GM23338 (cell line): Measurements from ENCODE around the gene KIAA0513. TPM values are rescaled to one million over a fixed set of nuclear protein-coding genes. Genes with fewer than 3 reads are reported as not detected.

Source experiments
- ATAC-seq: fragments of 200-7000 bp; cut with Tn5 transposase; 3 replicates; pipeline ENCODE4 v1.9.1; 2020
- DNase-seq: peaks from one replicate; pipeline ENCODE4 v3.0.0-alpha.2; 2015; ENCODE audit warnings: low spot score
- H2AFZ ChIP-seq: fragments of 200-600 bp; sonication (generic); 2 replicates; pipeline ENCODE4 v1.8.0; 2016; ENCODE audit warnings: antibody characterized with exemption, mild to moderate bottlenecking, moderate library complexity
- H3F3A ChIP-seq: fragments of 200-600 bp; sonication (generic); replicated peaks from 2 replicates; pipeline ENCODE4 v1.8.0; 2017; ENCODE audit warnings: antibody characterized with exemption, mixed run types, low read depth
- H3K27ac ChIP-seq: fragments of 200-600 bp; sonication (generic); 2 replicates; pipeline ENCODE4 v1.6.1; 2016; ENCODE audit warnings: low read depth
- H3K27me3 ChIP-seq: fragments of 200-600 bp; sonication (generic); 2 replicates; pipeline ENCODE4 v1.8.0; 2016; ENCODE audit warnings: mild to moderate bottlenecking, mixed run types, moderate library complexity; ENCODE audit not compliant: insufficient read depth
- H3K36me3 ChIP-seq: fragments of 200-600 bp; sonication (generic); 2 replicates; pipeline ENCODE4 v1.8.0; 2016; ENCODE audit warnings: mild to moderate bottlenecking; ENCODE audit not compliant: insufficient read depth
- H3K4me1 ChIP-seq: fragments of 200-600 bp; sonication (generic); 2 replicates; pipeline ENCODE4 v1.8.0; 2016; ENCODE audit warnings: mild to moderate bottlenecking, moderate library complexity; ENCODE audit not compliant: insufficient read depth
- H3K4me2 ChIP-seq: fragments of 200-600 bp; sonication (generic); 2 replicates; pipeline ENCODE4 v1.7.1; 2017; ENCODE audit warnings: mixed run types
- H3K4me3 ChIP-seq: fragments of 200-600 bp; sonication (generic); 2 replicates; pipeline ENCODE4 v1.6.1; 2016; ENCODE audit warnings: mixed run types
- H3K79me2 ChIP-seq: fragments of 200-600 bp; sonication (generic); replicated peaks from 2 replicates; pipeline ENCODE4 v1.8.0; 2017; ENCODE audit warnings: mild to moderate bottlenecking; ENCODE audit not compliant: insufficient read depth
- H3K9me2 ChIP-seq: fragments of 200-600 bp; sonication (generic); 2 replicates; pipeline ENCODE4 v1.8.0; 2017; ENCODE audit not compliant: insufficient read depth
- H4K20me1 ChIP-seq: fragments of 200-600 bp; sonication (generic); replicated peaks from 2 replicates; pipeline ENCODE4 v1.8.0; 2017; ENCODE audit warnings: mild to moderate bottlenecking; ENCODE audit not compliant: insufficient read depth
- H3K27ac Mint-ChIP-seq: 2 replicates; pipeline ENCODE4 v1.8.0; 2020; ENCODE audit warnings: inconsistent platforms, mild to moderate bottlenecking, moderate library complexity, mixed read lengths
- H3K27me3 Mint-ChIP-seq: 3 replicates; pipeline ENCODE4 v1.8.0; 2022; ENCODE audit warnings: low read depth, mild to moderate bottlenecking, moderate library complexity, mixed read lengths, inconsistent platforms; ENCODE audit not compliant: insufficient read depth, poor library complexity
- H3K36me3 Mint-ChIP-seq: 3 replicates; pipeline ENCODE4 v1.8.0; 2021; ENCODE audit warnings: low read depth, mild to moderate bottlenecking, inconsistent platforms, moderate library complexity, mixed read lengths
- H3K4me1 Mint-ChIP-seq: 3 replicates; pipeline ENCODE4 v1.8.0; 2020; ENCODE audit warnings: mild to moderate bottlenecking, inconsistent platforms, mixed read lengths
- H3K4me3 Mint-ChIP-seq: 3 replicates; pipeline ENCODE4 v1.8.0; 2021; ENCODE audit warnings: moderate library complexity, mild to moderate bottlenecking, inconsistent platforms, mixed read lengths
- H3K9me3 Mint-ChIP-seq: 3 replicates; pipeline ENCODE4 v1.8.0; 2020; ENCODE audit warnings: moderate library complexity, mild to moderate bottlenecking, inconsistent platforms, mixed read lengths
- ETS1 ChIP-seq: IDR thresholded peaks from 2 replicates; pipeline ENCODE4 v1.6.1; 2016; ENCODE audit warnings: antibody characterized with exemption
- EZH2 ChIP-seq: fragments of 200-600 bp; sonication (generic); IDR thresholded peaks from one replicate; pipeline ENCODE4 v1.8.0; 2017; ENCODE audit warnings: antibody characterized with exemption, mild to moderate bottlenecking, low read depth; ENCODE audit not compliant: unreplicated experiment
- JUNB ChIP-seq: IDR thresholded peaks from one replicate; pipeline ENCODE4 v1.6.1; 2016; ENCODE audit warnings: antibody characterized with exemption; ENCODE audit not compliant: unreplicated experiment
- POLR2AphosphoS5 ChIP-seq: IDR thresholded peaks from 2 replicates; pipeline ENCODE4 v1.6.1; 2016; ENCODE audit warnings: antibody characterized with exemption, low read depth
- ZNF114 ChIP-seq: fragments of 250-450 bp; sonication (Bioruptor Pico); IDR thresholded peaks from 2 replicates; pipeline ENCODE4 v1.5.0; 2020; ENCODE audit warnings: mild to moderate bottlenecking, moderate library complexity
- ZNF462 ChIP-seq: fragments of 250-450 bp; sonication (Bioruptor Pico); IDR thresholded peaks from 2 replicates; pipeline ENCODE4 v1.5.0; 2020; ENCODE audit warnings: mild to moderate bottlenecking, moderate library complexity
- polyA plus RNA-seq: library from polyadenylated mRNA; unstranded; fragments of >200 nt; fragmentation: Nextera tagmentation; extraction: Ambion mirVana; gene quantifications from 2 replicates; pipeline ENCODE4 v1.2.1, GENCODE V29; 2016
- total RNA-seq: library from RNA; depleted of rRNA; stranded (reverse); fragments of >200 nt; shearing (Covaris generic); gene quantifications from 2 replicates; pipeline ENCODE4 v1.2.3, GENCODE V29; 2014
- TF ChIP-seq, protein P1 (sequence below), 2 experiments: fragments of 200-600 bp in 1 of 2; sonication (generic) in 1 of 2; conservative IDR thresholded peaks; 2 replicates each; pipeline versions ENCODE4 v1.5.1 to v1.6.1; 2016 to 2017; ENCODE audit warnings: antibody characterized with exemption in 2 of 2, low read depth in 2 of 2, mild to moderate bottlenecking in 2 of 2, moderate library complexity in 1 of 2
- TF ChIP-seq, protein P2 (sequence below): IDR thresholded peaks from one replicate; pipeline ENCODE4 v1.6.1; 2018; ENCODE audit warnings: antibody characterized with exemption; ENCODE audit not compliant: unreplicated experiment

The KIAA0513 gene
- total and polyA plus RNA-seq, 2 experiments from 2014 or later = 2.1 to 8.7 TPM

DNA sequence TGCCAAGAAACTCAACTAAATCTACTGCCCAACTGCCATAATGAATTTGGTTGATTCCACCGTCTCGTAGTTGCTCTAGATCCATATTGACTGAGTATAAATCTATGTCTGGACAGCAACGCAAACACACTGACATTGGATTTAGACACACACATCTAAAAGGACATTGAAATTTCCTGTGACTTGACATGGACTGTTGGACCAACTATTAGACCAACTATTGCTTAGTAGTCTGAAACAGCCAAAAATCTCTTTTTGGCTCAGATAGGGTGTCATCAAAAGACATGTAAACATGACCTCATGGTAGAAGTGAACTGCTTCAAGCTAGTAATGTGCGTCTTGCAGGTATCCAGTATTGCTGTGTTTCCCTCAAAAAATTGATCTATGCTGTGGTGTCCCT, 31.3 kb downstream of the KIAA0513 start (continued):
- TF ChIP-seq, protein P1, sequence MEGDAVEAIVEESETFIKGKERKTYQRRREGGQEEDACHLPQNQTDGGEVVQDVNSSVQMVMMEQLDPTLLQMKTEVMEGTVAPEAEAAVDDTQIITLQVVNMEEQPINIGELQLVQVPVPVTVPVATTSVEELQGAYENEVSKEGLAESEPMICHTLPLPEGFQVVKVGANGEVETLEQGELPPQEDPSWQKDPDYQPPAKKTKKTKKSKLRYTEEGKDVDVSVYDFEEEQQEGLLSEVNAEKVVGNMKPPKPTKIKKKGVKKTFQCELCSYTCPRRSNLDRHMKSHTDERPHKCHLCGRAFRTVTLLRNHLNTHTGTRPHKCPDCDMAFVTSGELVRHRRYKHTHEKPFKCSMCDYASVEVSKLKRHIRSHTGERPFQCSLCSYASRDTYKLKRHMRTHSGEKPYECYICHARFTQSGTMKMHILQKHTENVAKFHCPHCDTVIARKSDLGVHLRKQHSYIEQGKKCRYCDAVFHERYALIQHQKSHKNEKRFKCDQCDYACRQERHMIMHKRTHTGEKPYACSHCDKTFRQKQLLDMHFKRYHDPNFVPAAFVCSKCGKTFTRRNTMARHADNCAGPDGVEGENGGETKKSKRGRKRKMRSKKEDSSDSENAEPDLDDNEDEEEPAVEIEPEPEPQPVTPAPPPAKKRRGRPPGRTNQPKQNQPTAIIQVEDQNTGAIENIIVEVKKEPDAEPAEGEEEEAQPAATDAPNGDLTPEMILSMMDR (conservative IDR thresholded peaks at IDR 0.05; ENCODE audit: low read depth in 2 of 2) = no peak
- TF ChIP-seq ETS1 (no peak), EZH2 (no peak), JUNB (no peak)
- TF ChIP-seq, protein P2, sequence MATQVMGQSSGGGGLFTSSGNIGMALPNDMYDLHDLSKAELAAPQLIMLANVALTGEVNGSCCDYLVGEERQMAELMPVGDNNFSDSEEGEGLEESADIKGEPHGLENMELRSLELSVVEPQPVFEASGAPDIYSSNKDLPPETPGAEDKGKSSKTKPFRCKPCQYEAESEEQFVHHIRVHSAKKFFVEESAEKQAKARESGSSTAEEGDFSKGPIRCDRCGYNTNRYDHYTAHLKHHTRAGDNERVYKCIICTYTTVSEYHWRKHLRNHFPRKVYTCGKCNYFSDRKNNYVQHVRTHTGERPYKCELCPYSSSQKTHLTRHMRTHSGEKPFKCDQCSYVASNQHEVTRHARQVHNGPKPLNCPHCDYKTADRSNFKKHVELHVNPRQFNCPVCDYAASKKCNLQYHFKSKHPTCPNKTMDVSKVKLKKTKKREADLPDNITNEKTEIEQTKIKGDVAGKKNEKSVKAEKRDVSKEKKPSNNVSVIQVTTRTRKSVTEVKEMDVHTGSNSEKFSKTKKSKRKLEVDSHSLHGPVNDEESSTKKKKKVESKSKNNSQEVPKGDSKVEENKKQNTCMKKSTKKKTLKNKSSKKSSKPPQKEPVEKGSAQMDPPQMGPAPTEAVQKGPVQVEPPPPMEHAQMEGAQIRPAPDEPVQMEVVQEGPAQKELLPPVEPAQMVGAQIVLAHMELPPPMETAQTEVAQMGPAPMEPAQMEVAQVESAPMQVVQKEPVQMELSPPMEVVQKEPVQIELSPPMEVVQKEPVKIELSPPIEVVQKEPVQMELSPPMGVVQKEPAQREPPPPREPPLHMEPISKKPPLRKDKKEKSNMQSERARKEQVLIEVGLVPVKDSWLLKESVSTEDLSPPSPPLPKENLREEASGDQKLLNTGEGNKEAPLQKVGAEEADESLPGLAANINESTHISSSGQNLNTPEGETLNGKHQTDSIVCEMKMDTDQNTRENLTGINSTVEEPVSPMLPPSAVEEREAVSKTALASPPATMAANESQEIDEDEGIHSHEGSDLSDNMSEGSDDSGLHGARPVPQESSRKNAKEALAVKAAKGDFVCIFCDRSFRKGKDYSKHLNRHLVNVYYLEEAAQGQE = no peak

DNA sequence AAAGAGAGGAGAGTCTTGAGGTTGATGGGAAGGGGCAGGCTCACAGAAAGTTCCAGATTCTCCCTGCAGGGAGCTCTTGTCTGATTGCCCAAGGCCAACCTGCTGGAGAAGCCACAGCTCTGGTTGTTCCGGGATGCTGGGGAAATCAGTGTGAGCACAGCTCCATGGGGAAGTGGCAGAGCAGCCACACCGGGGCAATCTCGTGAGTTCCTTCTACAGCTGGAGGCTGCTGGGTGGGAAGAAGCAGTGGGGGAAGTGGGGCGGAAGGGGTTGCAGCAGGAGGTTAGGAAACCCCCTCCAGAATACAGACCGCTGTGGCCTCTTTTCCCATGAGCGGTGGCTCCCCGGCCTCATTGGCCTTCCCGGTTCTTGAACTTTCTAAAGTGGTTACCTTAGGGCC, 34.0 kb downstream of the KIAA0513 start:
- Histone ChIP-seq H3F3A (0 out of 2 replicates have a peak, but pooled peaks cover 5% of the 10 kb centered on the region), H3K27ac (no peak overlapping the region), H3K36me3 (no peaks in the 10 kb centered on the region), H3K9me2 (no peaks in the 10 kb centered on the region), H3K79me2 (no peaks in the 10 kb centered on the region), H4K20me1 (no peaks in the 10 kb centered on the region), H3K4me1 (peaks cover 15% of the 10 kb centered on the region), H2AFZ (no peak overlapping the region), H3K4me3 (no peak overlapping the region), H3K27me3 (no peaks in the 10 kb centered on the region), H3K4me2 (no peak overlapping the region)
- Mint-ChIP-seq H3K4me3 (no peak overlapping the region), H3K36me3 (no peaks in the 10 kb centered on the region), H3K27ac (no peak overlapping the region), H3K9me3 (no peaks in the 10 kb centered on the region), H3K4me1 (peaks cover 36% of the 10 kb centered on the region), H3K27me3 (peaks cover 18% of the 10 kb centered on the region)
- no peak for TF ChIP-seq POLR2AphosphoS5
- no peak for TF ChIP-seq ZNF462 (CRISPR knock-in tag)
- TF ChIP-seq EZH2 = no peak
- TF ChIP-seq ZNF114 (CRISPR knock-in tag) = no peak
- TF ChIP-seq JUNB = no peak
- no peak for DNase-seq
- no peak for ATAC-seq
